Caco-2 (cell line): ENCODE results near the gene SDR42E1. TPM values are rescaled to one million over a fixed set of nuclear protein-coding genes. Genes with fewer than 3 reads are reported as not detected.

ENCODE experiments used
- Bru-seq: library from RNA; stranded (reverse); fragments of 400-500 nt; gene quantifications from one replicate; lab custom pipeline; 2021; lab: Mats Ljungman, UMichigan
- BruChase-seq, 2 experiments: library from RNA; stranded (reverse); fragments of 400-500 nt; gene quantifications; one replicate each; lab custom pipeline; 2021; lab: Mats Ljungman, UMichigan
- BruUV-seq: library from RNA; stranded (reverse); fragments of 400-500 nt; replicated peaks from 2 replicates; lab custom pipeline; 2021; lab: Mats Ljungman, UMichigan
- CTCF ChIA-PET: fragments of 300-600 bp; sonication (Branson Sonifier 250); formaldehyde crosslinking; loops from one replicate; lab custom pipeline; 2022; ENCODE audit warnings: antibody characterized with exemption; lab: Charles Lee
- POLR2A ChIA-PET: fragments of 300-600 bp; sonication (Branson Sonifier 250); formaldehyde crosslinking; loops from one replicate; lab custom pipeline; 2022; ENCODE audit warnings: antibody characterized with exemption; lab: Charles Lee
- DNase-seq, 2 experiments: peaks; one replicate each; pipeline versions ENCODE4 v3.0.0 to v3.0.0-alpha.2; 2020 to 2022
- H3K27me3 ChIP-seq: replicated peaks from 2 replicates; pipeline ENCODE4 v1.6.0; 2011; ENCODE audit warnings: low read length; ENCODE audit not compliant: control insufficient read depth, insufficient read depth
- H3K36me3 ChIP-seq: 2 replicates; pipeline ENCODE4 v1.5.1; 2011; ENCODE audit warnings: low read length; ENCODE audit not compliant: control insufficient read depth, insufficient read depth
- H3K4me1 ChIP-seq: fragments of 250-450 bp; sonication (Bioruptor Pico); 2 replicates; pipeline ENCODE4 v1.5.1; 2020; ENCODE audit warnings: mild to moderate bottlenecking
- H3K4me3 ChIP-seq: 2 replicates; pipeline ENCODE4 v1.5.1; 2011; ENCODE audit warnings: low read depth, mild to moderate bottlenecking, control low read depth, low read length
- H3K9me3 ChIP-seq: fragments of 250-450 bp; sonication (Bioruptor Pico); 2 replicates; pipeline ENCODE4 v1.5.1; 2020; ENCODE audit warnings: mild to moderate bottlenecking, moderate library complexity
- H3K27ac Mint-ChIP-seq: one replicate; pipeline ENCODE4 v1.8.0; 2022; ENCODE audit warnings: mixed read lengths; ENCODE audit not compliant: unreplicated experiment
- H3K27me3 Mint-ChIP-seq: one replicate; pipeline ENCODE4 v1.8.0; 2022; ENCODE audit warnings: mixed read lengths; ENCODE audit not compliant: insufficient read depth, unreplicated experiment
- H3K36me3 Mint-ChIP-seq: one replicate; pipeline ENCODE4 v1.8.0; 2022; ENCODE audit warnings: mild to moderate bottlenecking, mixed read lengths; ENCODE audit not compliant: insufficient read depth, unreplicated experiment
- H3K4me1 Mint-ChIP-seq: one replicate; pipeline ENCODE4 v1.8.0; 2022; ENCODE audit warnings: low read depth, mixed read lengths; ENCODE audit not compliant: unreplicated experiment
- H3K4me3 Mint-ChIP-seq: one replicate; pipeline ENCODE4 v1.8.0; 2022; ENCODE audit warnings: mild to moderate bottlenecking, moderate library complexity, mixed read lengths; ENCODE audit not compliant: unreplicated experiment
- H3K9me3 Mint-ChIP-seq: one replicate; pipeline ENCODE4 v1.8.0; 2022; ENCODE audit warnings: mixed read lengths; ENCODE audit not compliant: unreplicated experiment
- intact Hi-C: fragments of 100-400 bp; cut with micrococcal nuclease; formaldehyde crosslinking; loops from one replicate; pipeline ENCODE4 v1.10.0; 2022; ENCODE audit not compliant: unreplicated experiment
- long read RNA-seq: library from polyadenylated mRNA; stranded (forward); transcript quantifications from one replicate; pipeline ENCODE4 v2.0.0, GENCODE V29; 2022
- total RNA-seq: library from RNA; stranded (reverse); gene quantifications from 2 replicates; pipeline ENCODE4 v1.2.3, GENCODE V29; 2022
- TF ChIP-seq, protein P1 (sequence below), 2 experiments: fragments of 200-600 bp in 1 of 2; IDR thresholded peaks; 1 replicate in 1 of 2; 2 replicates in 1 of 2; pipeline versions ENCODE4 v1.5.1 to v1.8.0; 2011 to 2022; ENCODE audit warnings: antibody characterized with exemption in 1 of 2, control low read depth in 1 of 2, inconsistent platforms in 1 of 2, low read depth in 1 of 2, low read length in 1 of 2, mild to moderate bottlenecking in 1 of 2, moderate library complexity in 1 of 2; ENCODE audit not compliant: insufficient read depth in 1 of 2, severe bottlenecking in 1 of 2, unreplicated experiment in 1 of 2

SDR42E1 gene
- total RNA-seq: 5.3 and 7.5 TPM in 2 replicates
- percentile 58 among the genes with signal in this experiment for Bru-seq, nascent RNA
- BruChase-seq, experiment 1, labeled RNA remaining after a 2-hour chase: percentile 65 among the genes with signal in this experiment
- BruChase-seq, experiment 2, labeled RNA remaining after a 6-hour chase: percentile 63 among the genes with signal in this experiment
- long read RNA-seq, full-length matches to known transcripts: 19 of 25 reads
- long read RNA-seq, partial matches to known transcripts: 0 of 25 reads
- long read RNA-seq, other reads (novel, unspliced or antisense): 6 of 25 reads

GRCh38 chr16:82011199-82011641 is at the start of gene SDR42E1:
TSS of gene SDR42E1 (minus strand) at chr16:82011470. CDS start at chr16:82000858, 10,612 bp downstream.
- Mint-ChIP-seq H3K9me3 (peaks cover 39% of the 10 kb centered on the region), H3K4me3 (peak within 1 kb of the TSS; percentile 76), H3K27me3 (peaks cover 4% of the 10 kb centered on the region), H3K36me3 (no peaks in the 10 kb centered on the region), H3K27ac (peak within 1 kb of the TSS; percentile 63), H3K4me1 (no peaks in the 10 kb centered on the region)
- Histone ChIP-seq H3K27me3 (no peaks in the 10 kb centered on the region), H3K9me3 (peaks cover 40% of the 10 kb centered on the region), H3K36me3 (no peaks in the 10 kb centered on the region), H3K4me3 (peak within 1 kb of the TSS; percentile 41), H3K4me1 (no peaks in the 10 kb centered on the region)
- POLR2A ChIA-PET: no interaction called here
- intact Hi-C loops: no loop called here
- TF ChIP-seq, protein P1, sequence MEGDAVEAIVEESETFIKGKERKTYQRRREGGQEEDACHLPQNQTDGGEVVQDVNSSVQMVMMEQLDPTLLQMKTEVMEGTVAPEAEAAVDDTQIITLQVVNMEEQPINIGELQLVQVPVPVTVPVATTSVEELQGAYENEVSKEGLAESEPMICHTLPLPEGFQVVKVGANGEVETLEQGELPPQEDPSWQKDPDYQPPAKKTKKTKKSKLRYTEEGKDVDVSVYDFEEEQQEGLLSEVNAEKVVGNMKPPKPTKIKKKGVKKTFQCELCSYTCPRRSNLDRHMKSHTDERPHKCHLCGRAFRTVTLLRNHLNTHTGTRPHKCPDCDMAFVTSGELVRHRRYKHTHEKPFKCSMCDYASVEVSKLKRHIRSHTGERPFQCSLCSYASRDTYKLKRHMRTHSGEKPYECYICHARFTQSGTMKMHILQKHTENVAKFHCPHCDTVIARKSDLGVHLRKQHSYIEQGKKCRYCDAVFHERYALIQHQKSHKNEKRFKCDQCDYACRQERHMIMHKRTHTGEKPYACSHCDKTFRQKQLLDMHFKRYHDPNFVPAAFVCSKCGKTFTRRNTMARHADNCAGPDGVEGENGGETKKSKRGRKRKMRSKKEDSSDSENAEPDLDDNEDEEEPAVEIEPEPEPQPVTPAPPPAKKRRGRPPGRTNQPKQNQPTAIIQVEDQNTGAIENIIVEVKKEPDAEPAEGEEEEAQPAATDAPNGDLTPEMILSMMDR (IDR thresholded peaks at IDR 0.05; ENCODE audit: insufficient read depth in 1 of 2, low read depth in 1 of 2, low read length in 1 of 2, severe bottlenecking in 1 of 2, unreplicated experiment in 1 of 2): no peak
- no TSS peak for BruUV-seq
- DNase-seq: peak; percentile 74 to 79
- CTCF ChIA-PET: no interaction called here

DNA sequence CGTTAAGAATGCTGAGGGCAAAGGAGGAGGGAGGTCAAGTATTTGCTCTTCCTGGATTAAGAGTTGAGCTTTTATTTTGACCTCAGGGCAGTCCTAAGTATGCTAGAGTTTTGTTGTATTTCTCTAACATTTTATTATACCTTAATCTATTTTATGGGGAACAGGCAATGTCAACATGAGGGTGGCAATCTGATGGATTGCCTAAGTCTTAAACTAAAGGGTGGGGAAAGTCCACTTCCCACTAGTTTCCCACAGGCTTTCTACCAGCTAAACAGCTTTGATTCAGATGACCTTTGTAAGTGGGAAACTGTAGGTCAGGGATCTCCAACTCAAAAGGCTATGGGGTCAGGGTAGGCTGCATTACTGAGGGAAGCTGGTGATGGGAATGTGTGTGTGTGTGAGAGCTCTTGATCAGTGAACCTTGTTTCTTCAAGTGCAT is 48.7 kb upstream of the SDR42E1 start:
- H3K4me1 Mint-ChIP-seq: peaks cover 49% of the 10 kb centered on the region
- peak overlapping the region; percentile 6 for H3K4me3 Mint-ChIP-seq
- peaks cover 9% of the 10 kb centered on the region for H3K9me3 Mint-ChIP-seq
- H3K27ac Mint-ChIP-seq: no peak overlapping the region
- Histone ChIP-seq H3K9me3 (no peaks in the 10 kb centered on the region), H3K27me3 (no peaks in the 10 kb centered on the region; the same call in none of the 2 replicates), H3K4me3 (no peak overlapping the region), H3K4me1 (peaks cover 45% of the 10 kb centered on the region), H3K36me3 (peaks cover 2% of the 10 kb centered on the region; the same call in 1 of the 2 replicates)
- H3K36me3 Mint-ChIP-seq: peaks cover 6% of the 10 kb centered on the region
- ChIA-PET POLR2A (interaction anchor here (0.5 to 1.0 kb wide), 3 partner anchors 9 to 111 kb away, joined by 3 to 4 read pairs (median 4); no protein-coding TSS in a partner anchor), CTCF (interaction anchor here (1.0 to 1.6 kb wide), 4 partner anchors 9 to 170 kb away, joined by 4 to 16 read pairs (median 8); partner anchors contain the start of gene HSD17B2)
- no peaks in the 10 kb centered on the region for H3K27me3 Mint-ChIP-seq
- intact Hi-C loops: loop anchor here (1.0 to 5.0 kb wide), 3 partner anchors 9 to 92 kb away; partner anchors contain the start of gene HSD17B2
- TF ChIP-seq, protein P1 (IDR thresholded peaks at IDR 0.05; ENCODE audit: insufficient read depth in 1 of 2, low read depth in 1 of 2, low read length in 1 of 2, severe bottlenecking in 1 of 2, unreplicated experiment in 1 of 2): no peak
- no TSS peak for BruUV-seq
- peak; percentile 66 to 71 for DNase-seq
